ENCODE results near the gene OST4.

OST4 gene

DNA sequence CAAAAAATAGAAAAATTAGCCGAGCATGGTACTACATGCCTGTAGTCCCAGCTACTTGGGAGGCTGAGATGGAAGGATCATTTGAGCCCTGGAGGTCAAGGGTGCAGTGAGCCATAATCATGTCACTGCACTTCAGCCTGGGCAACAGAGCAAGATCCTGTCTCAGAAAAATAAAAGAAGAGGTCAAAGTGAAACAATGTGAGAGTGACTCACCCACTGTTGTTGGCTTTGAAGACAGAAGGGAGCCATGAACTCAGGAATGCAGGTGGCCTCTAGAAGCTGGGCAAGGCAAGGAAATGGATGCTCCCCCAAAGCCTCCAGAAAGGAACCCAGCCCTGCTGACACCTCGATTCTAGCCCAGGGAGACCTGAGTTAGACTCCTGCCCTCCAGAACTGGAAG, 42.4 kb downstream of the OST4 start:
- Mint-ChIP-seq H3K4me1 (ENCODE audit: low read depth in 2 of 2) (peaks cover 24 to 35% of the 10 kb centered on the region in 2 donors), H3K9me3 (no peaks in the 10 kb centered on the region), H3K27ac (peak overlapping the region; percentile 47 to 90), H3K4me3 (no peak overlapping the region), H3K36me3 (ENCODE audit: insufficient read depth) (peaks cover 4% of the 10 kb centered on the region), H3K27me3 (no peaks in the 10 kb centered on the region)
- ATAC-seq (replicated peaks) (no peak), DNase-seq (no peak)

DNA sequence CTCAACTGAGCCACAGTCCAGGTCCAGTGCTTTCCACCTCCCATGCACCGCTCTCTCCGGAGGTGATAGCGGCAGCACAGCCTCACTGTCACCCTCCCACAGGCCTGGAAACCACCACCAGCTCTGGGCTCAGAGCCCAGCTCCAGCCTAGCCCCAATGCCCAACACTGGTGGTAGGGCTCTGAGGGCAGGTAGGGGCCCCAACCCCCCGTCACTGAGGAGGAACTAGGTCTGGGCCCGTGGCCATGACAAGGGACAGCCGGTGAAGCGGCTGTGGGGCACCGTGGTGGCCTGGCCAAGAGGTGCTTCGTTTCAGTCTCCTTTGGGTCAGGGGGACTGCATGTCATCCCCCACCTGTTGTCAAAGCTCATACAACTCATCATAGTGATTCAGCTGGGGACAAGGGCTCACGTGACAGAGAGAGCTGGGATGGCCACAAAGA, 44.2 kb downstream of the OST4 start:
- peaks cover 15 to 21% of the 10 kb centered on the region in 2 donors for H3K4me1 Mint-ChIP-seq (ENCODE audit: low read depth in 2 of 2)
- DNase-seq (no peak), ATAC-seq (replicated peaks) (no peak)
- peak overlapping the region in 1 of 2 donors; percentile 44 for H3K27ac Mint-ChIP-seq
- H3K27me3 Mint-ChIP-seq = no peaks in the 10 kb centered on the region
- H3K4me3 Mint-ChIP-seq = no peak overlapping the region
- no peaks in the 10 kb centered on the region for H3K9me3 Mint-ChIP-seq
- no peaks in the 10 kb centered on the region for H3K36me3 Mint-ChIP-seq (ENCODE audit: insufficient read depth)

- H3K27ac Mint-ChIP-seq = no peak overlapping the region
- H3K4me1 Mint-ChIP-seq (ENCODE audit: low read depth in 2 of 2) = peaks cover 11% of the 10 kb centered on the region in 2 donors
Measured at GRCh38 chr2:27025861-27026851, 45.3 kb downstream of the OST4 start.

DNA sequence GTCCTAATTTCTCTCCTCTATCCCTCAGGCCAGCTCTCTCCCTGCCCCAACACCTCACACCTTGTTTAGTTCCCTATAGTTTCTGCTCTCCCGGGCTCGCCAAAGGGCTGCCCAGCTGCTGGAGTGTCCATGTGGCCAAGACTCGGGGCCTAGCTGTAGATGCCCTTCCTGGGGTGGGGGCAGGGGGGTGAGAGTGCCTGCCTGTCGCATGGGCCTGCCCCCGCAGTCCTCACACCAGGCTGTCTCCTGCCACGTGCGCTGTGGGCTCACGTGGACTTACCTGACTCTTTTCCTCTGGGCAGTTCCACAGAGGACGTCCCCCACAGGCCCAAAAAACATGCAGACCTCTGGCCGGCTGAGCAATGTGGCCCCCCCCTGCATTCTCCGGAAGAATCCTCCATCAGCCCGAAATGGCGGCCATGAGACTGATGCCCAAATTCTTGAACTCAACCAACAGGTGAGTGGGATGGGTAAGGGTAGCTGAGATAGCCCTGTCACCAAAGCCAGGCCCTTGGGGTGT, 46.1 kb downstream of the OST4 start:
- H3K4me3 Mint-ChIP-seq = no peak overlapping the region
- peak overlapping the region in 1 of 2 donors; percentile 11 for H3K27ac Mint-ChIP-seq
- no peaks in the 10 kb centered on the region for H3K27me3 Mint-ChIP-seq
- ATAC-seq (replicated peaks) (no peak), DNase-seq (no peak)
- H3K36me3 Mint-ChIP-seq (ENCODE audit: insufficient read depth) = no peaks in the 10 kb centered on the region
- H3K9me3 Mint-ChIP-seq = no peaks in the 10 kb centered on the region
- H3K4me1 Mint-ChIP-seq (ENCODE audit: low read depth in 2 of 2) = peaks cover 6 to 10% of the 10 kb centered on the region in 2 donors

More at GRCh38 chr2:27025861-27026851, 45.3 kb downstream of the OST4 start:
- Mint-ChIP-seq H3K9me3 (no peaks in the 10 kb centered on the region), H3K36me3 (ENCODE audit: insufficient read depth) (no peaks in the 10 kb centered on the region), H3K27me3 (no peaks in the 10 kb centered on the region), H3K4me3 (no peak overlapping the region)
- DNase-seq (no peak), ATAC-seq (replicated peaks) (no peak)

DNA sequence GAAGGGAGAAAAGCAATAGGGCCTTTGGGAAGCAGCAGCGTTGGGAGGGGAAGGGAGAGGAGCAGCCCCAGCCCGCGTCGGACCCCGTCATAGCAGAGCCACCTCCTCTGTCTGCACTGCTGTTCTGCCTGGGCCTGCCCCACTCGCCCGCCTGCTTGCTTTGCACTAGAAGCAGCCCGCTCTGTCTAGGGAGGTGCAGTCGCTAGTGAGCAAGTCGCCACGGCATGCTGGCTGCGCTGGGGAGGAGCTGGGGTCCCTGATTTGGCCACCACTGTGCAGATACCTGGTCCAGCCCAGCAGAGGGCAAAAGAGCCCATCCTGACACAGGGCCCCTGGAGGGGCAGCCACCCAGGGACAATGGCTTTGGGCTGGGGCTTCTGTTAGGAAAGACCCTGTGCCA, 46.6 kb downstream of the OST4 start:
- H3K36me3 Mint-ChIP-seq (ENCODE audit: insufficient read depth) = no peaks in the 10 kb centered on the region
- H3K4me3 Mint-ChIP-seq = no peak overlapping the region
- H3K9me3 Mint-ChIP-seq = no peaks in the 10 kb centered on the region
- H3K27me3 Mint-ChIP-seq = no peaks in the 10 kb centered on the region
- peaks cover 4 to 9% of the 10 kb centered on the region in 2 donors for H3K4me1 Mint-ChIP-seq (ENCODE audit: low read depth in 2 of 2)
- peak overlapping the region in 1 of 2 donors; percentile 11 for H3K27ac Mint-ChIP-seq
- DNase-seq = no peak
- ATAC-seq (replicated peaks) = no peak

- H3K27me3 Mint-ChIP-seq = no peaks in the 10 kb centered on the region
- H3K4me1 Mint-ChIP-seq (ENCODE audit: low read depth in 2 of 2) = peaks cover 0 to 5% of the 10 kb centered on the region in 2 donors
- DNase-seq (no peak), ATAC-seq (replicated peaks) (no peak)
- no peaks in the 10 kb centered on the region for H3K36me3 Mint-ChIP-seq (ENCODE audit: insufficient read depth)
- no peak overlapping the region for H3K27ac Mint-ChIP-seq
- H3K9me3 Mint-ChIP-seq = no peaks in the 10 kb centered on the region
- no peak overlapping the region for H3K4me3 Mint-ChIP-seq
Measured at GRCh38 chr2:27024188-27024587, 47.3 kb downstream of the OST4 start.

GRCh38 chr2:27023740-27024139, 47.7 kb downstream of the OST4 start:
- H3K9me3 Mint-ChIP-seq = no peaks in the 10 kb centered on the region
- peaks cover 0 to 5% of the 10 kb centered on the region in 2 donors for H3K4me1 Mint-ChIP-seq (ENCODE audit: low read depth in 2 of 2)
- no peaks in the 10 kb centered on the region for H3K36me3 Mint-ChIP-seq (ENCODE audit: insufficient read depth)
- no peak overlapping the region for H3K4me3 Mint-ChIP-seq
- ATAC-seq (replicated peaks) (no peak), DNase-seq (no peak)
- H3K27ac Mint-ChIP-seq = no peak overlapping the region
- no peaks in the 10 kb centered on the region for H3K27me3 Mint-ChIP-seq

- DNase-seq (no peak), ATAC-seq (replicated peaks) (no peak)
Measured at GRCh38 chr2:27021253-27022049, 50.0 kb downstream of the OST4 start.

More at GRCh38 chr2:27021253-27022049, 50.0 kb downstream of the OST4 start:
- Mint-ChIP-seq H3K4me3 (no peak overlapping the region), H3K27ac (no peak overlapping the region), H3K27me3 (no peaks in the 10 kb centered on the region), H3K36me3 (ENCODE audit: insufficient read depth) (no peaks in the 10 kb centered on the region), H3K9me3 (no peaks in the 10 kb centered on the region), H3K4me1 (ENCODE audit: low read depth in 2 of 2) (no peaks in the 10 kb centered on the region)

Data from effector memory CD8-positive, alpha-beta T cell (primary cell).